Right lobe of liver (tissue), 4 donors: ENCODE data around the gene EDRF1.

Experiments
- CTCF ChIP-seq, 4 donors: fragments of 200-600 bp in 3 of 4; fragments of 450-650 bp in 1 of 4; IDR thresholded peaks; one replicate each; pipeline versions ENCODE4 v1.5.1 to v1.8.0; 2016 to 2022; ENCODE audit warnings: antibody characterized with exemption in 4 of 4, mild to moderate bottlenecking in 2 of 4
- POLR2A ChIP-seq: fragments of 450-650 bp; IDR thresholded peaks from one replicate; pipeline ENCODE4 v1.6.1; 2017; ENCODE audit warnings: antibody characterized with exemption, mild to moderate bottlenecking
- donor health status: DM: no; HTN: no; CAD: no.
- donor health status: DM: no; HTN: no; CAD: no.
- donor health status: DM: no; HTN: yes; CAD: no.

GRCh38 chr10:125772112-125772863 is 52.8 kb downstream of the EDRF1 start:
- TF ChIP-seq CTCF (IDR thresholded peaks at IDR 0.05) (no peak), POLR2A (no peak)
